Jurkat, Clone E6-1 (cell line): Measurements from ENCODE around the gene FARS2.
"Not testable (repeated sequence)": the region's sequence is repeated elsewhere in the genome, so short reads cannot be mapped to it uniquely, and the experiment has no call there.

Experiments
- DNase-seq: peaks from one replicate; pipeline ENCODE4 v3.0.0-alpha.2; 2011; ENCODE audit warnings: low read depth, low spot score
- H3K4me3 ChIP-seq: 2 replicates; pipeline ENCODE4 v1.5.1; 2011; ENCODE audit warnings: mild to moderate bottlenecking, low read length, control low read depth, moderate library complexity

The FARS2 gene

GRCh38 chr6:5537132-5537531, 275.8 kb downstream of the FARS2 start:
- no peak for DNase-seq
- no peak overlapping the region for H3K4me3 ChIP-seq

- no peak for DNase-seq
Observed at GRCh38 chr6:5537967-5538366, 276.7 kb downstream of the FARS2 start.

GRCh38 chr6:5540370-5540769, 279.1 kb downstream of the FARS2 start:
- no peak overlapping the region for H3K4me3 ChIP-seq
- no peak for DNase-seq

More at GRCh38 chr6:5537967-5538366, 276.7 kb downstream of the FARS2 start:
- no peak overlapping the region for H3K4me3 ChIP-seq

GRCh38 chr6:5541025-5541424, 279.7 kb downstream of the FARS2 start:
- no peak overlapping the region for H3K4me3 ChIP-seq
- no peak for DNase-seq

- no peak for DNase-seq
- no peak overlapping the region for H3K4me3 ChIP-seq
Observed at GRCh38 chr6:5541751-5542432, 280.6 kb downstream of the FARS2 start.

GRCh38 chr6:5547556-5547955, 286.2 kb downstream of the FARS2 start:
- H3K4me3 ChIP-seq, result no peak overlapping the region
- DNase-seq, result no peak

- no peak overlapping the region for H3K4me3 ChIP-seq
- no peak for DNase-seq
Observed at GRCh38 chr6:5550631-5551030, 289.3 kb downstream of the FARS2 start.

GRCh38 chr6:5552243-5552642, 290.9 kb downstream of the FARS2 start:
- no peak overlapping the region for H3K4me3 ChIP-seq
- DNase-seq, result no peak

- DNase-seq, result no peak
- H3K4me3 ChIP-seq, result no peak overlapping the region
Observed at GRCh38 chr6:5553767-5554166, 292.5 kb downstream of the FARS2 start.

- no peak for DNase-seq
- H3K4me3 ChIP-seq, result no peak overlapping the region
Observed at GRCh38 chr6:5554226-5554625, 292.9 kb downstream of the FARS2 start.

GRCh38 chr6:5556011-5556410, 294.7 kb downstream of the FARS2 start:
- DNase-seq, result no peak
- no peak overlapping the region for H3K4me3 ChIP-seq

GRCh38 chr6:5557506-5557905, 296.2 kb downstream of the FARS2 start:
- no peak overlapping the region for H3K4me3 ChIP-seq
- DNase-seq, result no peak

- H3K4me3 ChIP-seq, result no peak overlapping the region
- no peak for DNase-seq
Observed at GRCh38 chr6:5559651-5560050, 298.3 kb downstream of the FARS2 start.

DNA sequence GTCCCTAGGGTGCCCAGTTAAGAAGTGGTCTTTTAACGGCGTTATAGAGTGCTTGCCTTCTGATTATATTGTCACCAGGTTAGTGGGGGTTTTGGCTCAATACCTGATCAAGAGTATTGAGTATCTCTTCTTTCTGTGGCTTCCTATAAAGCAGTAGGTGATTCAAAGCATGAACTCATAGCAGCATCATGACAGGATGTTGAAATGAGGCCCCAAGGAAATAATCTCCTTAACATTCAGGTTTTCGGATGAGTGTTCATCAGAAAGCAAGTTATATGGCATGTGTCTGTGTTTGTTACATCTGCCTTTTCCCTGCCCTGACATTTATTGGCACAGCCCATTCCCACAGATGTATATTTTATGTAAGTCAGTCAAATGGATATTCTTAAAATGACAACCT, 301.0 kb downstream of the FARS2 start:
- no peak overlapping the region for H3K4me3 ChIP-seq
- no peak for DNase-seq

DNA sequence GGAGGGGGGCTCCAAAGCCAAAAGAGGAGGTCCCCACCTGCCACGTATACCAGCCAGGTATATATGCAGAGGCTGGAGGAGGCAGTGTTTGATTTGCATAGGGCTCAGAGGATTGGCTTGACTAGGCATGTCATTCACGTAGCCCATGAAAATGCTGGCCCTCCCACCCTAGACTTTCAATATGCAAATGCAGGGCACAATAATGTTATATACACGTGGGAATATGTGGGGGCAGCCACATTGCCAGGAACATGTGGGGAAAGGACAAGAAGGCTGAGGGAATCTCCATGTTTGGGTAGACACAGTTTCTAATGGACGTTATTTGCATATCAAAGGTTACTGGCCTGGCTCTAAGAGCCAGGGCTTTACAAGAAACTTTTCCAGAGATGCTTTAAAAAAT, 301.8 kb downstream of the FARS2 start:
- DNase-seq, result no peak
- no peak overlapping the region for H3K4me3 ChIP-seq

DNA sequence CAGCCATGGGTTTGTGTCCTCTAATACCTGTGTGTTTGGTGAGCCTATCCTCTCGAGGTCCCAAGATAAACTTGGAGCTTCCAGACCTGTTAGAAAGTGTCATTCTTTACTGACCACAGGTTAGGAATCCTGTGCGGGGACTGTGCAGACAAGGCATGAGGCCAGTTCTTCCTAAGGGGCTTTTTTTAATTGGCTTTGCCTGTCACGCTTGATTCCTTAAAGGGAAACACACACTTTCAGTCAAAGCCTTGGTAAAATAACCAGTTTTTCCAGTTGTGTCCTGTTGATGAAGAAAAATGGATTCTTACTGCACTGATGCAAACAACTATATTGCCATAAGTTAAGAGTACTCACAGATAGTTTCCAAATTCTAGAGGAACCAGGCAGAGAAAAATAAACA, 303.4 kb downstream of the FARS2 start:
- DNase-seq, H3K4me3 ChIP-seq: not testable (repeated sequence)

GRCh38 chr6:5565971-5566370, 304.7 kb downstream of the FARS2 start:
- DNase-seq, result no peak
- no peak overlapping the region for H3K4me3 ChIP-seq

DNA sequence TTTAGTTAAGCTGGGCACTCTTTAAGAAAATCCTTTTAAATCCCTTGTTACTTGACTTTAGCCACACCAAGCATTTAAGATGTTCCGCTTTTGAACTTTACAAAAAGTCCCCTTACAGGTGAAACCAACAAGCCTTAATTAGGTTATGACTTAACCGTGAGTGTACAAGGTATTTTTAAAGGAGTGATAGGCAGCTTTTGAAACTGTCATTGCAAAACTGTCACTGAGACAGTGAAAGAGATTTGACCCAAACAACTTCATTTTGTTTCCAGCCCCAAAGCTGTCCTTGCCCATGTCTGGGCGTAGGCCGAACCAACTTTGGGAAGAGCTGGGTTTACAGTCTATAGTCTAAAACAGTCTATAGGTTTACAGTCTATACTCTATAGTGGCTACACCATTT, 305.4 kb downstream of the FARS2 start:
- DNase-seq, result no peak
- no peak overlapping the region for H3K4me3 ChIP-seq

- no peak overlapping the region for H3K4me3 ChIP-seq
- DNase-seq, result no peak
Observed at GRCh38 chr6:5567352-5567751, 306.0 kb downstream of the FARS2 start.

DNA sequence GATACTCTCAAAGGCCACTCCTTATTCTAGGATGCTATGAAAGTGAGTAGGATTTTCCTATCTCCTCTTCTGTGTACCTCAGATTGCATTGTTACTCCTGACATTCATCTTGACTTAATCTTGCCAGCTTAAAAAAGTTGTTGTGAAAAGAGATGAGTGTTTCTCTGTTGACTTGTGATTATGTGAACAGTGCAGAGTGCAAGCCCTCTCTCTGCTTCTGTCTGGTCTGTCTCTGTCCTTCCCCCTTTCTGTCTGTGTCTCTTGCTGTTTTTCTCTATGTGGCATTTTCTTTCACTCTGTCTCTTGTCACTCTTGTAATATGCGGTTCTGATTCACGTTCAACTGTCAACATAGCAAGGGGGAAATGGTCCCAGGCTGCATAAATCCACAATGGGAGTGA, 306.6 kb downstream of the FARS2 start:
- no peak for DNase-seq
- H3K4me3 ChIP-seq, result no peak overlapping the region

DNA sequence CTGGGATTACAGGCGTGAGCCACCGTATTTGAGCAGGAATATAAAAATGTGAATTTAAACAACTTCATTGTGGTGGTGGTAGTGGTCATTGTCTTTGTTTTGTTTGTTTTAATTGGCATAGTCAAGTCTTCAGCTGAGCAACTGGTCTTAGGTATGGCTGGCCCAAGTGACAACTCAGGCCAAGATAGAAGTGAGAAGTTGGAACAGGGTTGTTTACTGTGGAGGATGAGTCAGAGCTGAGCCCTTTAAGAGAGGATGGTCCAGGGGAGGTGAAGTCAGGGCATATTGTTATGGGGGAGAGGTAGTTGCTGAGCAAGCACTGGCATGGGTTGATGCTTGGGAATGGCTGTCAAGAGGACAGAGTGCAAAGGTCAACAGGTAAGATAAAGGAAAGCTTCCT, 308.2 kb downstream of the FARS2 start:
- no peak overlapping the region for H3K4me3 ChIP-seq
- DNase-seq, result no peak

DNA sequence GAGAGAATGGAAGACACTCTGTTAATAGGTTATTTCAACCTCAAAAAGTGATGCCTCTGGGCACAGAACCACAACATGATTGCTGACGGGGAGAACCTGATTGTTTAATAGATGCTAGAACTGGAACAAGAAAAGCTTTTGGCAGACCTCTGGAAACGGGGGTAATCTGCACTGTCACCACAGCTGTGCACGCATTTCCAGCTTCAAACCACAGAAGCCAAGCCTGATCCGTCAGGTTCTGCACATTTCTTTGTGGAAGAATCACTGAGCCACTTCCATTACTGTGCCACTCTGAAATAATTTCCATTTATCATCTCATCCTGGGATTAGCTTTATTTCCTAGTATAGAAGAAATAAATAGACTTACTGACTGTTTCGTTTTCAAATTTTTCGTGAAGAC, 309.3 kb downstream of the FARS2 start:
- no peak for DNase-seq
- no peak overlapping the region for H3K4me3 ChIP-seq
